HG02623 (cell line): ENCODE results near the gene MYOG.

ENCODE experiments used
- ATAC-seq: cut with Tn5 transposase; IDR thresholded peaks from one replicate; pipeline ENCODE4 v1.9.1; 2021; ENCODE audit warnings: moderate library complexity; ENCODE audit not compliant: unreplicated experiment

MYOG gene

GRCh38 chr1:203048555-203049051 lies 37.2 kb downstream of the MYOG start:
- ATAC-seq, result no peak

- no peak for ATAC-seq
Observed at GRCh38 chr1:203048086-203048485, 37.7 kb downstream of the MYOG start.

- ATAC-seq, result no peak
Observed at GRCh38 chr1:203046984-203047630, 38.7 kb downstream of the MYOG start.

GRCh38 chr1:203045821-203046594 lies 39.8 kb downstream of the MYOG start:
- ATAC-seq, result no peak

- no peak for ATAC-seq
Observed at GRCh38 chr1:203045336-203045735, 40.5 kb downstream of the MYOG start.

GRCh38 chr1:203044546-203045250 lies 41.1 kb downstream of the MYOG start:
- no peak for ATAC-seq

GRCh38 chr1:203043830-203044545 lies 41.8 kb downstream of the MYOG start:
- no peak for ATAC-seq

GRCh38 chr1:203041351-203041932 lies 44.4 kb downstream of the MYOG start:
- ATAC-seq, result no peak

GRCh38 chr1:203040513-203041275 lies 45.1 kb downstream of the MYOG start:
- no peak for ATAC-seq

GRCh38 chr1:203039609-203040512 lies 46.0 kb downstream of the MYOG start:
- no peak for ATAC-seq

GRCh38 chr1:203038891-203039608 lies 46.8 kb downstream of the MYOG start:
- no peak for ATAC-seq

- ATAC-seq, result no peak
Observed at GRCh38 chr1:203038217-203038741, 47.5 kb downstream of the MYOG start.

- no peak for ATAC-seq
Observed at GRCh38 chr1:203037509-203038190, 48.2 kb downstream of the MYOG start.

GRCh38 chr1:203036537-203036936 lies 49.3 kb downstream of the MYOG start:
- no peak for ATAC-seq

- no peak for ATAC-seq
Observed at GRCh38 chr1:203036135-203036534, 49.7 kb downstream of the MYOG start.

GRCh38 chr1:203035111-203036000 lies 50.5 kb downstream of the MYOG start:
- ATAC-seq, result no peak
